Activated CD8-positive, alpha-beta T cell treated with anti-CD3 and anti-CD28 coated beads for 36 hours (primary cell): ENCODE data around the gene MPDZ. TPM values are rescaled to one million over a fixed set of nuclear protein-coding genes. Genes with fewer than 3 reads are reported as not detected.

ENCODE experiments used
- ATAC-seq: fragments of 200-7000 bp; cut with Tn5 transposase; one replicate; pipeline ENCODE4 v1.10.0; 2021; ENCODE audit warnings: mild to moderate bottlenecking, moderate library complexity
- CTCF ChIA-PET: fragments of 350-600 bp; sonication (Branson Sonifier 250); formaldehyde crosslinking; loops from one replicate; lab custom pipeline; 2021; ENCODE audit warnings: antibody characterized with exemption; lab: Charles Lee
- POLR2A ChIA-PET: fragments of 350-600 bp; sonication (Branson Sonifier 250); formaldehyde crosslinking; loops from one replicate; lab custom pipeline; 2021; ENCODE audit warnings: antibody characterized with exemption; lab: Charles Lee
- DNase-seq: peaks from one replicate; pipeline ENCODE4 v3.0.0-alpha.2; 2020
- H3K27ac Mint-ChIP-seq: one replicate; pipeline ENCODE4 v1.8.0; 2021; ENCODE audit warnings: mild to moderate bottlenecking, mixed read lengths
- H3K27me3 Mint-ChIP-seq: one replicate; pipeline ENCODE4 v1.8.0; 2021; ENCODE audit warnings: mixed read lengths
- H3K36me3 Mint-ChIP-seq: one replicate; pipeline ENCODE4 v1.8.0; 2021; ENCODE audit warnings: low read depth, mixed read lengths
- H3K4me1 Mint-ChIP-seq: one replicate; pipeline ENCODE4 v1.8.0; 2021; ENCODE audit warnings: low read depth, mixed read lengths
- H3K4me3 Mint-ChIP-seq: one replicate; pipeline ENCODE4 v1.8.0; 2021; ENCODE audit warnings: mild to moderate bottlenecking, moderate library complexity, mixed read lengths
- H3K9me3 Mint-ChIP-seq: one replicate; pipeline ENCODE4 v1.8.0; 2021; ENCODE audit warnings: mixed read lengths
- intact Hi-C: fragments of 100-400 bp; cut with micrococcal nuclease; formaldehyde crosslinking; loops from one replicate; pipeline ENCODE4 v1.10.0; 2022
- total RNA-seq, 2 experiments: library from RNA; stranded (reverse); gene quantifications; one replicate each; pipeline ENCODE4 v1.2.3, GENCODE V29; 2021
- TF ChIP-seq, protein P1 (sequence below): fragments of 200-600 bp; IDR thresholded peaks from one replicate; pipeline ENCODE4 v1.8.0; 2022; ENCODE audit warnings: antibody characterized with exemption, mild to moderate bottlenecking

MPDZ gene
- total RNA-seq, 2 experiments from 2014 or later = not detected

- no peak for DNase-seq
- ChIA-PET POLR2A (no interaction called here), CTCF (no interaction called here)
- no peaks in the 10 kb centered on the region for H3K36me3 Mint-ChIP-seq
- no peak overlapping the region for H3K4me3 Mint-ChIP-seq
- no peak overlapping the region for H3K27ac Mint-ChIP-seq
- no peaks in the 10 kb centered on the region for H3K27me3 Mint-ChIP-seq
- H3K4me1 Mint-ChIP-seq = no peaks in the 10 kb centered on the region
- intact Hi-C loops = no loop called here
- no peaks in the 10 kb centered on the region for H3K9me3 Mint-ChIP-seq
- ATAC-seq = no peak
- TF ChIP-seq, protein P1, sequence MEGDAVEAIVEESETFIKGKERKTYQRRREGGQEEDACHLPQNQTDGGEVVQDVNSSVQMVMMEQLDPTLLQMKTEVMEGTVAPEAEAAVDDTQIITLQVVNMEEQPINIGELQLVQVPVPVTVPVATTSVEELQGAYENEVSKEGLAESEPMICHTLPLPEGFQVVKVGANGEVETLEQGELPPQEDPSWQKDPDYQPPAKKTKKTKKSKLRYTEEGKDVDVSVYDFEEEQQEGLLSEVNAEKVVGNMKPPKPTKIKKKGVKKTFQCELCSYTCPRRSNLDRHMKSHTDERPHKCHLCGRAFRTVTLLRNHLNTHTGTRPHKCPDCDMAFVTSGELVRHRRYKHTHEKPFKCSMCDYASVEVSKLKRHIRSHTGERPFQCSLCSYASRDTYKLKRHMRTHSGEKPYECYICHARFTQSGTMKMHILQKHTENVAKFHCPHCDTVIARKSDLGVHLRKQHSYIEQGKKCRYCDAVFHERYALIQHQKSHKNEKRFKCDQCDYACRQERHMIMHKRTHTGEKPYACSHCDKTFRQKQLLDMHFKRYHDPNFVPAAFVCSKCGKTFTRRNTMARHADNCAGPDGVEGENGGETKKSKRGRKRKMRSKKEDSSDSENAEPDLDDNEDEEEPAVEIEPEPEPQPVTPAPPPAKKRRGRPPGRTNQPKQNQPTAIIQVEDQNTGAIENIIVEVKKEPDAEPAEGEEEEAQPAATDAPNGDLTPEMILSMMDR = no peak
These were observed 148.1 kb downstream of the MPDZ start for GRCh38 chr9:13131416-13131815.

GRCh38 chr9:13128266-13128860 is 151.1 kb downstream of the MPDZ start:
- DNase-seq (no peak), ATAC-seq (no peak)
- Mint-ChIP-seq H3K4me1 (no peaks in the 10 kb centered on the region), H3K4me3 (no peak overlapping the region), H3K27ac (no peak overlapping the region), H3K9me3 (no peaks in the 10 kb centered on the region), H3K27me3 (no peaks in the 10 kb centered on the region), H3K36me3 (no peaks in the 10 kb centered on the region)
- intact Hi-C loops = no loop called here
- POLR2A ChIA-PET = no interaction called here
- CTCF ChIA-PET = no interaction called here
- TF ChIP-seq, protein P1 = no peak

DNA sequence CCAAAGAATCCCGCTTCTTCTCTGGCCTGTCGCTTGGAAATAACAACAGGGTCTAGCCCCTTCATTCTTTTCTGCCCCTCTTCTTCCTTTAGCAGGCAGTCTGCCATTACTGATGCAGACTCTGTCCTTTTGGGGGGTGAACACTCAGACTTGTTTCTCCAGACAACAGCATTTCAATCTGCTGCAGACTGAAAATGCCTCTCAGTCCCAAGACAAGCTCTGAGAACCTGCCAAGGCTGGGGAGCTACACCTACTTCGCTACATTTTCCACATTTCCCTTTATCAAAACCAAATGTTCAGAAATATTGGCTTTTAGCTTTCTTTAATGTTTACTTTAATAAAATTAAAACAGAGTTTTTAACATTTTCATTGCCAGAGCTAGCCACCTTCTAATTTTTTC is 152.4 kb downstream of the MPDZ start:
- H3K9me3 Mint-ChIP-seq = no peaks in the 10 kb centered on the region
- TF ChIP-seq, protein P1 = no peak
- H3K27me3 Mint-ChIP-seq = no peaks in the 10 kb centered on the region
- no peak for ATAC-seq
- H3K27ac Mint-ChIP-seq = no peak overlapping the region
- H3K4me3 Mint-ChIP-seq = no peak overlapping the region
- no peak for DNase-seq
- ChIA-PET CTCF (no interaction called here), POLR2A (no interaction called here)
- intact Hi-C loops = no loop called here
- H3K36me3 Mint-ChIP-seq = no peaks in the 10 kb centered on the region
- no peaks in the 10 kb centered on the region for H3K4me1 Mint-ChIP-seq

DNA sequence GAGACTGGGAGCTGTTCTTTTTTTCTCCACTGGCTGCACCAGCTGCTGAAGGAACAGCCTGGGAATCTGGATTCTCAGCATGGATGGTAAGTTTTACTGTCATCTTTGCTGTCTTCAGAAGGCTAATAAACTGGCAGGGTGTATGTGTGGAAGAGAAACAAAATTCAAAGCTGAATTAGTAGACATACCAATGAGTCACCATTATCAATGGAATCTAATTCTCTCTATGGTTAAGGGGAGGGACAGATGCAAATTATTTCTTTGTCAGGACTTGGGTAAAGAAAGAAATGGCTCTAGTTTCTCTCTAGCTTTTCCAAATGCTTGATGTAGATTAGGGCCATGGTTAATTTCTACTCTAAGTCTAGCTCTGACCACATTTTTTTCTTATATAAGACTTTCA is 154.2 kb downstream of the MPDZ start:
- ATAC-seq = no peak
- Mint-ChIP-seq H3K36me3 (no peaks in the 10 kb centered on the region), H3K9me3 (peaks cover 3% of the 10 kb centered on the region), H3K27me3 (no peaks in the 10 kb centered on the region), H3K4me3 (no peak overlapping the region), H3K4me1 (no peaks in the 10 kb centered on the region), H3K27ac (no peak overlapping the region)
- POLR2A ChIA-PET = no interaction called here
- intact Hi-C loops = no loop called here
- CTCF ChIA-PET = no interaction called here
- TF ChIP-seq, protein P1 = no peak
- no peak for DNase-seq

- peaks cover 5% of the 10 kb centered on the region for H3K9me3 Mint-ChIP-seq
- DNase-seq = no peak
- no peak overlapping the region for H3K27ac Mint-ChIP-seq
- no peaks in the 10 kb centered on the region for H3K4me1 Mint-ChIP-seq
- H3K36me3 Mint-ChIP-seq = no peaks in the 10 kb centered on the region
- ChIA-PET CTCF (no interaction called here), POLR2A (no interaction called here)
- no peak for ATAC-seq
- TF ChIP-seq, protein P1 = no peak
- no peak overlapping the region for H3K4me3 Mint-ChIP-seq
- H3K27me3 Mint-ChIP-seq = no peaks in the 10 kb centered on the region
- intact Hi-C loops = no loop called here
These were observed 156.6 kb downstream of the MPDZ start for GRCh38 chr9:13122756-13123369.
